ENCODE results near the gene AHDC1. TPM values are rescaled to one million over a fixed set of nuclear protein-coding genes. Genes with fewer than 3 reads are reported as not detected.

Gene AHDC1
- total RNA-seq, 1 donor from 2014 or later: 7.0 TPM

DNA sequence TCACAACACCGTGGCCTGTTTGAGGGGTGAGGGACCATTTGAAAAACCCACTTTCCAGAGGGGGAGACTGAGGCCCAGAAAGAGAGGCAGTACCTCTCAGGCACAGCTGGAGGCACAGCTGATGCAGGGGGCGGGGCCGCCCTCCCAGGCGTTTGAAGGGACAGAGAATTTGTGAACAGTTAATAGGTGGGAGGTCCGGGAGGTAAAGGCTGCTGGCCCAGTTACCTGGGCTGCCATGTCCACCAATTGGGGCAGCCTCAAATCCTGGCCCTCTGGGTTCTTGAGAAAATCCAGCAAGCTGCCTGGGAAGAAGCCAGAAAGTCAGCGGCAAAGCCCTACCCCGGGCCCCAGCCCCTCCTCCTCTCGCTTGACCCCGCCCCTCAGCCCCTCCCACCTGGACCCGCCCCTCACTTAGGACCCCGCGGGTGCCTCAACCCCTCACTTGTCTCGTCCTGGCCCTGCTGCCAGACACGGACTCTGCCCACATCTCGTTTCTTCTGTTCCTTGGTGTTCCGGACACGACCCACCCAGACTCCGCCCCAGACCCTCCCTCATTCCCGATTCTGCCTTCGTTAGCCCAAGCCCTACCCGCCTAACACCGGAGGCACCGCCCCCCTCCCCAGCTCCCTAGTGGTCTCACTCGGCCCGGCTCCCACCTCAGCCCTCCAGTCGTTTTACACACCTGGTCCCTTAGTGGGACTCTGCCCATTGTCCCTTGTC is 10.8 kb upstream of the AHDC1 start:
- Histone ChIP-seq H3K9me3 (ENCODE audit: low read depth) (no peaks in the 10 kb centered on the region), H3K9ac (no peak overlapping the region), H3K36me3 (no peaks in the 10 kb centered on the region), H3K79me2 (ENCODE audit: low read depth) (no peaks in the 10 kb centered on the region), H4K20me1 (ENCODE audit: low read depth) (peaks cover 2% of the 10 kb centered on the region), H3F3A (ENCODE audit: low read depth) (peaks cover 12% of the 10 kb centered on the region), H3K4me2 (peak overlapping the region; percentile 73), H3K4me1 (no peaks in the 10 kb centered on the region), H3K4me3 (peak overlapping the region; percentile 42), H3K27ac (no peak overlapping the region), H3K27me3 (peaks cover 23% of the 10 kb centered on the region), H2AFZ (replicated peaks) (peak overlapping the region; percentile 73)
- Mint-ChIP-seq H3K36me3 (no peaks in the 10 kb centered on the region), H3K9me3 (no peaks in the 10 kb centered on the region), H3K27me3 (ENCODE audit: insufficient read depth, low read depth) (peaks cover 8% of the 10 kb centered on the region), H3K4me3 (peak overlapping the region; percentile 69), H3K4me1 (peaks cover 38% of the 10 kb centered on the region), H3K27ac (peak overlapping the region; percentile 31)
- TF ChIP-seq EZH2 (IDR thresholded peaks at IDR 0.05) (no peak), EZH2phosphoT487 (IDR thresholded peaks at IDR 0.05) (no peak)
- TF ChIP-seq, protein P1, sequence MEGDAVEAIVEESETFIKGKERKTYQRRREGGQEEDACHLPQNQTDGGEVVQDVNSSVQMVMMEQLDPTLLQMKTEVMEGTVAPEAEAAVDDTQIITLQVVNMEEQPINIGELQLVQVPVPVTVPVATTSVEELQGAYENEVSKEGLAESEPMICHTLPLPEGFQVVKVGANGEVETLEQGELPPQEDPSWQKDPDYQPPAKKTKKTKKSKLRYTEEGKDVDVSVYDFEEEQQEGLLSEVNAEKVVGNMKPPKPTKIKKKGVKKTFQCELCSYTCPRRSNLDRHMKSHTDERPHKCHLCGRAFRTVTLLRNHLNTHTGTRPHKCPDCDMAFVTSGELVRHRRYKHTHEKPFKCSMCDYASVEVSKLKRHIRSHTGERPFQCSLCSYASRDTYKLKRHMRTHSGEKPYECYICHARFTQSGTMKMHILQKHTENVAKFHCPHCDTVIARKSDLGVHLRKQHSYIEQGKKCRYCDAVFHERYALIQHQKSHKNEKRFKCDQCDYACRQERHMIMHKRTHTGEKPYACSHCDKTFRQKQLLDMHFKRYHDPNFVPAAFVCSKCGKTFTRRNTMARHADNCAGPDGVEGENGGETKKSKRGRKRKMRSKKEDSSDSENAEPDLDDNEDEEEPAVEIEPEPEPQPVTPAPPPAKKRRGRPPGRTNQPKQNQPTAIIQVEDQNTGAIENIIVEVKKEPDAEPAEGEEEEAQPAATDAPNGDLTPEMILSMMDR (IDR thresholded peaks at IDR 0.05): no peak
- peak; percentile 71 for DNase-seq (ENCODE audit: low spot score)

DNA sequence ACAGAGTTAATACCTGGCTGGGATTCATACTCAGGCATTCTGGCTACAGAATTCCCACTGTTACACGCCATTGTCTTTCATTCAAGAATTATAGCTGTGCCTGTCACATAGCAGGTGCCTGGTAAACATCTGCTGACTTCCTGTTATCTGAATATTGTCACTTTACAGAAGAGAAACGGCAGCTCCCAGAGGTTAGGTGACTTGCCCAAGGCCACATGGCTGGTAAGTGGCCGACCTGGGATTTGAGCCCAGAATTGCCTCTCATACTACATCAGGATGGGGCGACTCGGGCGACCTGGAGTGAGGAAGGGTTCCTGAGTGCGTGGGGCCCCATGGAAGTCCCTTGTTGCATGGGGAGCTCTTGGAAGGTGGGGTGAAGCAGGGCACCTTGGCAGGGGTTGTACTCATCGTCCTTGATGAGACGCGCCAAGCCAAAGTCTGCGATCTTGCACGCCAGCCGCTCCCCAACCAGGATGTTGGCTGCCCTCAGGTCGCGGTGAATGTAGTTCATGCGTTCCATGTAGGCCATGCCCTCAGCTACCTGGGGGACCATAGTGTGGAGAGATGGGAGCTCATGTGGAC is 10.2 kb upstream of the AHDC1 start:
- Histone ChIP-seq H3K4me3 (peak overlapping the region; percentile 42), H3K9ac (no peak overlapping the region), H2AFZ (replicated peaks) (no peak overlapping the region), H3F3A (ENCODE audit: low read depth) (peaks cover 12% of the 10 kb centered on the region), H3K4me1 (no peaks in the 10 kb centered on the region), H3K79me2 (ENCODE audit: low read depth) (no peaks in the 10 kb centered on the region), H3K4me2 (peak overlapping the region; percentile 73), H3K36me3 (no peaks in the 10 kb centered on the region), H3K9me3 (ENCODE audit: low read depth) (no peaks in the 10 kb centered on the region), H3K27ac (no peak overlapping the region), H3K27me3 (peaks cover 23% of the 10 kb centered on the region), H4K20me1 (ENCODE audit: low read depth) (peaks cover 2% of the 10 kb centered on the region)
- Mint-ChIP-seq H3K4me3 (peak overlapping the region; percentile 39), H3K27me3 (ENCODE audit: insufficient read depth, low read depth) (peaks cover 8% of the 10 kb centered on the region), H3K27ac (no peak overlapping the region), H3K4me1 (peaks cover 38% of the 10 kb centered on the region), H3K36me3 (no peaks in the 10 kb centered on the region), H3K9me3 (no peaks in the 10 kb centered on the region)
- TF ChIP-seq EZH2phosphoT487 (IDR thresholded peaks at IDR 0.05): no peak
- TF ChIP-seq, protein P1 (IDR thresholded peaks at IDR 0.05): no peak
- no peak for TF ChIP-seq EZH2 (IDR thresholded peaks at IDR 0.05)
- no peak for DNase-seq (ENCODE audit: low spot score)

DNA sequence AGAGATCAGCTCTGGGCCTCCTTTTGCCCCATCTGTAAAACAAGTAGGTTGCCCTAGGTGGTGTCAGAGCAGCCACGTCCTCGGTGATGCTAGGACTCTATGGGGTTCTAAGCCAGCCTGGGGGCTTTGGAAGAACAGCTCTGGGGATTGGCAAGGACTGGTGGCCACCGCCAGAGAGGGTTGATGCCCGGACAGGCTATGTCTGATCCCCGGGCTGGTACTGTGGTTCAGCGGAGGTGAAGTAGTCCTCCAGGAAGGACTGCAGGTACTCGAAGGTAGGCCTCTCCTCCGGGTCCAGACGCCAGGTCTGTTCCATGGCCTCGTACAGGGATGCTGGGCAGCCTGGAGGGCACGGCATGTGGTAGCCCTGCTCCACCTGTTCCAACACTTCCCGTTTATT is 8.8 kb upstream of the AHDC1 start:
- Histone ChIP-seq H3K27me3 (peaks cover 23% of the 10 kb centered on the region), H3K4me3 (no peak overlapping the region), H3K79me2 (ENCODE audit: low read depth) (no peaks in the 10 kb centered on the region), H3K9me3 (ENCODE audit: low read depth) (no peaks in the 10 kb centered on the region), H3K4me1 (peaks cover 9% of the 10 kb centered on the region), H3K36me3 (no peaks in the 10 kb centered on the region), H3K9ac (no peak overlapping the region), H3F3A (ENCODE audit: low read depth) (peaks cover 20% of the 10 kb centered on the region), H4K20me1 (ENCODE audit: low read depth) (peaks cover 2% of the 10 kb centered on the region), H3K4me2 (no peak overlapping the region), H2AFZ (replicated peaks) (no peak overlapping the region), H3K27ac (no peak overlapping the region)
- Mint-ChIP-seq H3K9me3 (no peaks in the 10 kb centered on the region), H3K27me3 (ENCODE audit: insufficient read depth, low read depth) (peaks cover 12% of the 10 kb centered on the region), H3K4me1 (peaks cover 35% of the 10 kb centered on the region), H3K27ac (no peak overlapping the region), H3K36me3 (no peaks in the 10 kb centered on the region), H3K4me3 (no peak overlapping the region)
- TF ChIP-seq, protein P1 (IDR thresholded peaks at IDR 0.05): no peak
- TF ChIP-seq EZH2phosphoT487 (IDR thresholded peaks at IDR 0.05) (no peak), EZH2 (IDR thresholded peaks at IDR 0.05) (no peak)
- no peak for DNase-seq (ENCODE audit: low spot score)

Data from neural progenitor cell (in vitro differentiated cells).